Esophagus muscularis mucosa (tissue), 4 donors: ENCODE data around the gene ASXL1. TPM values are rescaled to one million over a fixed set of nuclear protein-coding genes. Genes with fewer than 3 reads are reported as not detected.

Source experiments
- DNase-seq: peaks from one replicate; pipeline ENCODE4 v3.0.0-alpha.2; 2017; ENCODE audit errors: extremely low spot score
- H3K27ac ChIP-seq, 4 donors: fragments of 200-600 bp; sonication (generic); replicated peaks in 1 of 4; 1 replicate in 3 of 4; 2 replicates in 1 of 4; pipeline ENCODE4 v1.5.1; 2016 to 2019; ENCODE audit warnings: mild to moderate bottlenecking in 1 of 4
- H3K27me3 ChIP-seq, 4 donors: fragments of 200-600 bp; sonication (generic); one replicate each; pipeline versions ENCODE4 v1.5.1 to v1.6.0; 2016 to 2019
- H3K36me3 ChIP-seq, 4 donors: fragments of 200-600 bp; sonication (generic); one replicate each; pipeline ENCODE4 v1.5.1; 2016 to 2019
- H3K4me1 ChIP-seq, 4 donors: fragments of 200-600 bp; sonication (generic); one replicate each; pipeline ENCODE4 v1.5.1; 2016 to 2019
- H3K4me3 ChIP-seq, 4 donors: fragments of 200-600 bp; sonication (generic); 1 replicate in 2 of 4; 2 replicates in 2 of 4; pipeline ENCODE4 v1.5.1; 2016 to 2019; ENCODE audit warnings: mild to moderate bottlenecking in 4 of 4, moderate library complexity in 1 of 4
- H3K9me3 ChIP-seq, 4 donors: fragments of 200-600 bp; sonication (generic); 1 replicate in 3 of 4; 2 replicates in 1 of 4; pipeline ENCODE4 v1.5.1; 2016 to 2019
- CTCF ChIP-seq, 3 experiments: fragments of 200-600 bp in 2 of 3; fragments of 450-650 bp in 1 of 3; sonication (generic) in 2 of 3; IDR thresholded peaks; one replicate each; pipeline ENCODE4 v1.5.1; 2017 to 2019; ENCODE audit warnings: antibody characterized with exemption in 3 of 3, mild to moderate bottlenecking in 2 of 3, moderate library complexity in 1 of 3
- EP300 ChIP-seq: sonication (generic); formaldehyde crosslinking; IDR thresholded peaks from one replicate; pipeline ENCODE4 v1.6.1; 2017; ENCODE audit warnings: antibody characterized with exemption
- POLR2A ChIP-seq: fragments of 450-650 bp; IDR thresholded peaks from one replicate; pipeline ENCODE4 v1.6.1; 2017; ENCODE audit warnings: antibody characterized with exemption, moderate library complexity, mild to moderate bottlenecking, low read depth
- POLR2AphosphoS5 ChIP-seq, 2 donors: sonication (generic); formaldehyde crosslinking; IDR thresholded peaks; one replicate each; pipeline ENCODE4 v1.6.1; 2017; ENCODE audit warnings: antibody characterized with exemption in 2 of 2
- WGBS: methylation state at CpG from one replicate; pipeline ENCODE4 v1.1.5; 2018; 5-methylcytosine and 5-hydroxymethylcytosine counted together
- intact Hi-C: fragments of 100-400 bp; cut with DNase I; formaldehyde crosslinking; loops from one replicate; pipeline ENCODE4 v1.15.1; 2023
- total RNA-seq, 4 donors: library from RNA; depleted of rRNA; stranded (reverse); fragments of >200 nt; gene quantifications; one replicate each; pipeline versions ENCODE4 v1.1.0 to v1.2.1, GENCODE V29; 2016

The ASXL1 gene
- total RNA-seq, 4 donors from 2014 or later, result 56.5 to 66.7 (median 61.8) TPM

GRCh38 chr20:32474009-32474716 is 116.0 kb downstream of the ASXL1 start:
- TF ChIP-seq POLR2A (no peak), EP300 (no peak), POLR2AphosphoS5 (IDR thresholded peaks at IDR 0.05) (no peak), CTCF (IDR thresholded peaks at IDR 0.05) (no peak)
- peaks cover 75 to 98% (median 91%) of the 10 kb centered on the region in 4 donors for H3K4me1 ChIP-seq
- H3K27ac ChIP-seq, result peak overlapping the region; percentile 85 to 92 (median 88)
- no peaks in the 10 kb centered on the region for H3K27me3 ChIP-seq
- H3K36me3 ChIP-seq, result peaks cover 0 to 22% (median 5%) of the 10 kb centered on the region in 4 donors
- no peaks in the 10 kb centered on the region for H3K9me3 ChIP-seq
- intact Hi-C loops, result no loop called here
- H3K4me3 ChIP-seq, result peak overlapping the region; percentile 44 to 54 (median 52)
- no peak for DNase-seq
- 19% methylated on average over 6 of the region's 18 CpGs for WGBS

- intact Hi-C loops, result no loop called here
- TF ChIP-seq POLR2AphosphoS5 (IDR thresholded peaks at IDR 0.05) (no peak), POLR2A (no peak), CTCF (IDR thresholded peaks at IDR 0.05) (no peak), EP300 (no peak)
- Histone ChIP-seq H3K9me3 (no peaks in the 10 kb centered on the region), H3K4me3 (peak overlapping the region; percentile 44 to 54 (median 52)), H3K4me1 (peaks cover 70 to 98% (median 91%) of the 10 kb centered on the region in 4 donors), H3K36me3 (peaks cover 0 to 22% (median 5%) of the 10 kb centered on the region in 4 donors), H3K27ac (peak overlapping the region; percentile 85 to 92 (median 88)), H3K27me3 (no peaks in the 10 kb centered on the region)
- no peak for DNase-seq
- WGBS, result no CpG with 5 or more reads among the region's 8 CpGs
Measured at GRCh38 chr20:32474717-32474966, 116.5 kb downstream of the ASXL1 start.

GRCh38 chr20:32474967-32475811 is 117.1 kb downstream of the ASXL1 start:
- no peak for TF ChIP-seq CTCF (IDR thresholded peaks at IDR 0.05)
- TF ChIP-seq POLR2AphosphoS5 (IDR thresholded peaks at IDR 0.05), result peak; percentile 62 to 68
- 0% methylated on average over 1 of the region's 28 CpGs for WGBS
- Histone ChIP-seq H3K4me3 (peak overlapping the region; percentile 44 to 54 (median 52)), H3K9me3 (no peaks in the 10 kb centered on the region), H3K4me1 (peaks cover 64 to 98% (median 91%) of the 10 kb centered on the region in 4 donors), H3K36me3 (peaks cover 0 to 22% (median 5%) of the 10 kb centered on the region in 4 donors), H3K27me3 (no peaks in the 10 kb centered on the region), H3K27ac (peak overlapping the region; percentile 85 to 92 (median 88))
- intact Hi-C loops, result no loop called here
- no peak for DNase-seq

GRCh38 chr20:32476684-32477593 is 118.8 kb downstream of the ASXL1 start:
- Histone ChIP-seq H3K27ac (peak overlapping the region; percentile 85 to 92 (median 88)), H3K4me3 (no peak overlapping the region), H3K36me3 (peaks cover 0 to 13% (median 3%) of the 10 kb centered on the region in 4 donors), H3K9me3 (no peaks in the 10 kb centered on the region), H3K4me1 (peaks cover 69 to 98% (median 92%) of the 10 kb centered on the region in 4 donors), H3K27me3 (no peaks in the 10 kb centered on the region)
- intact Hi-C loops, result no loop called here
- no peak for DNase-seq
- TF ChIP-seq POLR2A, result no peak
- WGBS, result 74% methylated on average over 20 of the region's 22 CpGs
